GM23338 (cell line): ENCODE measurements around the gene LTV1. TPM values are rescaled to one million over a fixed set of nuclear protein-coding genes. Genes with fewer than 3 reads are reported as not detected.

Experiments used
- ATAC-seq: fragments of 200-7000 bp; cut with Tn5 transposase; 3 replicates; pipeline ENCODE4 v1.9.1; 2020
- DNase-seq: peaks from one replicate; pipeline ENCODE4 v3.0.0-alpha.2; 2015; ENCODE audit warnings: low spot score
- H2AFZ ChIP-seq: fragments of 200-600 bp; sonication (generic); 2 replicates; pipeline ENCODE4 v1.8.0; 2016; ENCODE audit warnings: antibody characterized with exemption, mild to moderate bottlenecking, moderate library complexity
- H3F3A ChIP-seq: fragments of 200-600 bp; sonication (generic); replicated peaks from 2 replicates; pipeline ENCODE4 v1.8.0; 2017; ENCODE audit warnings: antibody characterized with exemption, mixed run types, low read depth
- H3K27ac ChIP-seq: fragments of 200-600 bp; sonication (generic); 2 replicates; pipeline ENCODE4 v1.6.1; 2016; ENCODE audit warnings: low read depth
- H3K27me3 ChIP-seq: fragments of 200-600 bp; sonication (generic); 2 replicates; pipeline ENCODE4 v1.8.0; 2016; ENCODE audit warnings: mild to moderate bottlenecking, mixed run types, moderate library complexity; ENCODE audit not compliant: insufficient read depth
- H3K36me3 ChIP-seq: fragments of 200-600 bp; sonication (generic); 2 replicates; pipeline ENCODE4 v1.8.0; 2016; ENCODE audit warnings: mild to moderate bottlenecking; ENCODE audit not compliant: insufficient read depth
- H3K4me1 ChIP-seq: fragments of 200-600 bp; sonication (generic); 2 replicates; pipeline ENCODE4 v1.8.0; 2016; ENCODE audit warnings: mild to moderate bottlenecking, moderate library complexity; ENCODE audit not compliant: insufficient read depth
- H3K4me2 ChIP-seq: fragments of 200-600 bp; sonication (generic); 2 replicates; pipeline ENCODE4 v1.7.1; 2017; ENCODE audit warnings: mixed run types
- H3K4me3 ChIP-seq: fragments of 200-600 bp; sonication (generic); 2 replicates; pipeline ENCODE4 v1.6.1; 2016; ENCODE audit warnings: mixed run types
- H3K79me2 ChIP-seq: fragments of 200-600 bp; sonication (generic); replicated peaks from 2 replicates; pipeline ENCODE4 v1.8.0; 2017; ENCODE audit warnings: mild to moderate bottlenecking; ENCODE audit not compliant: insufficient read depth
- H3K9me2 ChIP-seq: fragments of 200-600 bp; sonication (generic); 2 replicates; pipeline ENCODE4 v1.8.0; 2017; ENCODE audit not compliant: insufficient read depth
- H4K20me1 ChIP-seq: fragments of 200-600 bp; sonication (generic); replicated peaks from 2 replicates; pipeline ENCODE4 v1.8.0; 2017; ENCODE audit warnings: mild to moderate bottlenecking; ENCODE audit not compliant: insufficient read depth
- H3K27ac Mint-ChIP-seq: 2 replicates; pipeline ENCODE4 v1.8.0; 2020; ENCODE audit warnings: inconsistent platforms, mild to moderate bottlenecking, moderate library complexity, mixed read lengths
- H3K27me3 Mint-ChIP-seq: 3 replicates; pipeline ENCODE4 v1.8.0; 2022; ENCODE audit warnings: low read depth, mild to moderate bottlenecking, moderate library complexity, mixed read lengths, inconsistent platforms; ENCODE audit not compliant: insufficient read depth, poor library complexity
- H3K36me3 Mint-ChIP-seq: 3 replicates; pipeline ENCODE4 v1.8.0; 2021; ENCODE audit warnings: low read depth, mild to moderate bottlenecking, inconsistent platforms, moderate library complexity, mixed read lengths
- H3K4me1 Mint-ChIP-seq: 3 replicates; pipeline ENCODE4 v1.8.0; 2020; ENCODE audit warnings: mild to moderate bottlenecking, inconsistent platforms, mixed read lengths
- H3K4me3 Mint-ChIP-seq: 3 replicates; pipeline ENCODE4 v1.8.0; 2021; ENCODE audit warnings: moderate library complexity, mild to moderate bottlenecking, inconsistent platforms, mixed read lengths
- H3K9me3 Mint-ChIP-seq: 3 replicates; pipeline ENCODE4 v1.8.0; 2020; ENCODE audit warnings: moderate library complexity, mild to moderate bottlenecking, inconsistent platforms, mixed read lengths
- CREB1 ChIP-seq: fragments of 250-450 bp; sonication (Bioruptor Pico); IDR thresholded peaks from 2 replicates; pipeline ENCODE4 v1.5.0; 2020; ENCODE audit warnings: low read depth, mild to moderate bottlenecking, moderate library complexity
- EZH2 ChIP-seq: fragments of 200-600 bp; sonication (generic); IDR thresholded peaks from one replicate; pipeline ENCODE4 v1.8.0; 2017; ENCODE audit warnings: antibody characterized with exemption, mild to moderate bottlenecking, low read depth; ENCODE audit not compliant: unreplicated experiment
- EZH2phosphoT487 ChIP-seq: fragments of 200-600 bp; sonication (generic); IDR thresholded peaks from one replicate; pipeline ENCODE4 v1.8.1; 2018; ENCODE audit warnings: antibody characterized with exemption; ENCODE audit not compliant: unreplicated experiment
- JUNB ChIP-seq: IDR thresholded peaks from one replicate; pipeline ENCODE4 v1.6.1; 2016; ENCODE audit warnings: antibody characterized with exemption; ENCODE audit not compliant: unreplicated experiment
- NANOG ChIP-seq: IDR thresholded peaks from 2 replicates; pipeline ENCODE4 v1.6.1; 2016; ENCODE audit warnings: antibody characterized with exemption, borderline replicate concordance
- STAT1 ChIP-seq: IDR thresholded peaks from one replicate; pipeline ENCODE4 v1.6.1; 2016; ENCODE audit warnings: antibody characterized with exemption; ENCODE audit not compliant: unreplicated experiment
- polyA plus RNA-seq: library from polyadenylated mRNA; unstranded; fragments of >200 nt; fragmentation: Nextera tagmentation; extraction: Ambion mirVana; gene quantifications from 2 replicates; pipeline ENCODE4 v1.2.1, GENCODE V29; 2016
- total RNA-seq: library from RNA; depleted of rRNA; stranded (reverse); fragments of >200 nt; shearing (Covaris generic); gene quantifications from 2 replicates; pipeline ENCODE4 v1.2.3, GENCODE V29; 2014
- TF ChIP-seq, protein P1 (sequence below), 2 experiments: fragments of 200-600 bp in 1 of 2; sonication (generic) in 1 of 2; conservative IDR thresholded peaks; 2 replicates each; pipeline versions ENCODE4 v1.5.1 to v1.6.1; 2016 to 2017; ENCODE audit warnings: antibody characterized with exemption in 2 of 2, low read depth in 2 of 2, mild to moderate bottlenecking in 2 of 2, moderate library complexity in 1 of 2
- TF ChIP-seq, protein P2 (sequence below): fragments of 250-450 bp; sonication (Bioruptor Pico); IDR thresholded peaks from 2 replicates; pipeline ENCODE4 v1.5.0; 2020; ENCODE audit warnings: mild to moderate bottlenecking, moderate library complexity

The LTV1 gene
- total and polyA plus RNA-seq, 2 experiments from 2014 or later, result 36.5 to 72.4 TPM

DNA sequence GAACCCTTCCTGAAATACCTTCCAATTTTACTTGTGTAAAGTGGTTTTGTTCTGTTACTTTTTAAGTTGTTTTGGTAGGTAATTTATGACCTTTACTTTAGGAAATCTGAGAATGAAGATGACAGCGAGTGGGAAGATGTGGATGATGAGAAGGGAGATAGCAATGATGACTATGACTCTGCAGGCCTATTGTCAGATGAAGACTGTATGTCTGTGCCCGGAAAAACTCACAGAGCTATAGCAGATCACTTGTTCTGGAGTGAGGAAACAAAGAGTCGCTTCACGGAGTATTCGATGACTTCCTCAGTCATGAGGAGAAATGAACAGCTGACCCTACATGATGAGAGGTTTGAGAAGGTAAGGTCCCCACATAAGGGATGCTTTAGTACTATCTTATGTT is 14.5 kb downstream of the LTV1 start:
- ATAC-seq (no peak), DNase-seq (no peak)
- H3K36me3 ChIP-seq, result peaks cover 71% of the 10 kb centered on the region
- no peak overlapping the region for H3K4me3 ChIP-seq
- no peak overlapping the region for H3K4me3 Mint-ChIP-seq
- no peaks in the 10 kb centered on the region for H3K9me2 ChIP-seq
- H3K9me3 Mint-ChIP-seq, result no peaks in the 10 kb centered on the region; the same call in 1 of the 3 replicates
- peaks cover 96% of the 10 kb centered on the region for H3K36me3 Mint-ChIP-seq
- no peak overlapping the region for H3K27ac Mint-ChIP-seq
- peaks cover 8% of the 10 kb centered on the region; the same call in 2 of the 3 replicates for H3K4me1 Mint-ChIP-seq
- H3F3A ChIP-seq, result no peaks in the 10 kb centered on the region; the same call in 1 of the 2 replicates
- no peaks in the 10 kb centered on the region for H3K27me3 Mint-ChIP-seq
- peaks cover 36% of the 10 kb centered on the region for H3K79me2 ChIP-seq
- H2AFZ ChIP-seq, result no peak overlapping the region
- H3K4me2 ChIP-seq, result no peak overlapping the region
- H4K20me1 ChIP-seq, result peaks cover 28% of the 10 kb centered on the region
- no peaks in the 10 kb centered on the region for H3K27me3 ChIP-seq
- H3K4me1 ChIP-seq, result peaks cover 8% of the 10 kb centered on the region
- H3K27ac ChIP-seq, result no peak overlapping the region
- no peak for TF ChIP-seq JUNB
- no peak for TF ChIP-seq STAT1

DNA sequence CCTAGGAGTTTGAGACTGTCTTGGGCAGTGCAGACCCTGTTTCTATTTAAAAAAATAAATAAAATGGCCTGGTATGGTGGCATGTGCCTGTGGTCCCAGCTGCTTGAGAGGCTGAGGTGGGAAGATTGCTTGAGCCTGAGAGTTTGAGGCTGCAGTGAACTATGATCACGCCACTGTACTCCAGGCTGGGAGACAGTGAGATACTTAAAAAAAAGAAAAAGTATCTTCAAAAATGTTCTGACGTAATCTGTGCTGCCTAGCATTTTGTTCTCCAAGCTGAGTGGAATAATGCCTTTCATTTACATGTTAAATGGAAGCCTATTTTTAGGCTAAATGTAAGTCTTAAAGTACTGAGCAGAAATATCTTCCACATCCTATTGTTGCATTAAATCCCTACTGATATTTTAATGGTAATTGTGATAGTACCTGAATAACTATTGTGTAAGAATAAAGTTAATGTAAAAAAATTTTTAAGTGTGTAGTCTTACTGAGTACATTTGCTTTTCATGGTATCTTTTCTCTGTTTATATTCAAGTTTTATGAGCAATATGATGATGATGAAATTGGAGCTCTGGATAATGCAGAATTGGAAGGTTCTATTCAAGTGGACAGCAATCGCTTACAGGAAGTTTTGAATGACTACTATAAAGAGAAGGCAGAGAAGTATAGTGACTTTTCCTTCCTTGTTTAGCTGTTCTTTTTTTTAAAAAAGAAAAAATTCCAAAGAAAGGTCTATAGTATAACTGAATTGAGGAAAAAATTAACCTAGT is 16.9 kb downstream of the LTV1 start:
- peaks cover 87% of the 10 kb centered on the region for H3K36me3 Mint-ChIP-seq
- no peak overlapping the region for H3K4me3 Mint-ChIP-seq
- no peaks in the 10 kb centered on the region; the same call in 2 of the 3 replicates for H3K9me3 Mint-ChIP-seq
- peaks cover 8% of the 10 kb centered on the region; the same call in 2 of the 3 replicates for H3K4me1 Mint-ChIP-seq
- no peak overlapping the region for H3K4me3 ChIP-seq
- H3K9me2 ChIP-seq, result no peaks in the 10 kb centered on the region
- peaks cover 15% of the 10 kb centered on the region for H4K20me1 ChIP-seq
- no peaks in the 10 kb centered on the region for H3K27me3 ChIP-seq
- no peak for ATAC-seq
- TF ChIP-seq EZH2, result no peak
- TF ChIP-seq STAT1, result no peak
- TF ChIP-seq, protein P1, sequence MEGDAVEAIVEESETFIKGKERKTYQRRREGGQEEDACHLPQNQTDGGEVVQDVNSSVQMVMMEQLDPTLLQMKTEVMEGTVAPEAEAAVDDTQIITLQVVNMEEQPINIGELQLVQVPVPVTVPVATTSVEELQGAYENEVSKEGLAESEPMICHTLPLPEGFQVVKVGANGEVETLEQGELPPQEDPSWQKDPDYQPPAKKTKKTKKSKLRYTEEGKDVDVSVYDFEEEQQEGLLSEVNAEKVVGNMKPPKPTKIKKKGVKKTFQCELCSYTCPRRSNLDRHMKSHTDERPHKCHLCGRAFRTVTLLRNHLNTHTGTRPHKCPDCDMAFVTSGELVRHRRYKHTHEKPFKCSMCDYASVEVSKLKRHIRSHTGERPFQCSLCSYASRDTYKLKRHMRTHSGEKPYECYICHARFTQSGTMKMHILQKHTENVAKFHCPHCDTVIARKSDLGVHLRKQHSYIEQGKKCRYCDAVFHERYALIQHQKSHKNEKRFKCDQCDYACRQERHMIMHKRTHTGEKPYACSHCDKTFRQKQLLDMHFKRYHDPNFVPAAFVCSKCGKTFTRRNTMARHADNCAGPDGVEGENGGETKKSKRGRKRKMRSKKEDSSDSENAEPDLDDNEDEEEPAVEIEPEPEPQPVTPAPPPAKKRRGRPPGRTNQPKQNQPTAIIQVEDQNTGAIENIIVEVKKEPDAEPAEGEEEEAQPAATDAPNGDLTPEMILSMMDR (conservative IDR thresholded peaks at IDR 0.05; ENCODE audit: low read depth in 2 of 2), result no peak
- TF ChIP-seq CREB1 (CRISPR knock-in tag), result no peak
- no peak for TF ChIP-seq EZH2phosphoT487
- TF ChIP-seq, protein P2, sequence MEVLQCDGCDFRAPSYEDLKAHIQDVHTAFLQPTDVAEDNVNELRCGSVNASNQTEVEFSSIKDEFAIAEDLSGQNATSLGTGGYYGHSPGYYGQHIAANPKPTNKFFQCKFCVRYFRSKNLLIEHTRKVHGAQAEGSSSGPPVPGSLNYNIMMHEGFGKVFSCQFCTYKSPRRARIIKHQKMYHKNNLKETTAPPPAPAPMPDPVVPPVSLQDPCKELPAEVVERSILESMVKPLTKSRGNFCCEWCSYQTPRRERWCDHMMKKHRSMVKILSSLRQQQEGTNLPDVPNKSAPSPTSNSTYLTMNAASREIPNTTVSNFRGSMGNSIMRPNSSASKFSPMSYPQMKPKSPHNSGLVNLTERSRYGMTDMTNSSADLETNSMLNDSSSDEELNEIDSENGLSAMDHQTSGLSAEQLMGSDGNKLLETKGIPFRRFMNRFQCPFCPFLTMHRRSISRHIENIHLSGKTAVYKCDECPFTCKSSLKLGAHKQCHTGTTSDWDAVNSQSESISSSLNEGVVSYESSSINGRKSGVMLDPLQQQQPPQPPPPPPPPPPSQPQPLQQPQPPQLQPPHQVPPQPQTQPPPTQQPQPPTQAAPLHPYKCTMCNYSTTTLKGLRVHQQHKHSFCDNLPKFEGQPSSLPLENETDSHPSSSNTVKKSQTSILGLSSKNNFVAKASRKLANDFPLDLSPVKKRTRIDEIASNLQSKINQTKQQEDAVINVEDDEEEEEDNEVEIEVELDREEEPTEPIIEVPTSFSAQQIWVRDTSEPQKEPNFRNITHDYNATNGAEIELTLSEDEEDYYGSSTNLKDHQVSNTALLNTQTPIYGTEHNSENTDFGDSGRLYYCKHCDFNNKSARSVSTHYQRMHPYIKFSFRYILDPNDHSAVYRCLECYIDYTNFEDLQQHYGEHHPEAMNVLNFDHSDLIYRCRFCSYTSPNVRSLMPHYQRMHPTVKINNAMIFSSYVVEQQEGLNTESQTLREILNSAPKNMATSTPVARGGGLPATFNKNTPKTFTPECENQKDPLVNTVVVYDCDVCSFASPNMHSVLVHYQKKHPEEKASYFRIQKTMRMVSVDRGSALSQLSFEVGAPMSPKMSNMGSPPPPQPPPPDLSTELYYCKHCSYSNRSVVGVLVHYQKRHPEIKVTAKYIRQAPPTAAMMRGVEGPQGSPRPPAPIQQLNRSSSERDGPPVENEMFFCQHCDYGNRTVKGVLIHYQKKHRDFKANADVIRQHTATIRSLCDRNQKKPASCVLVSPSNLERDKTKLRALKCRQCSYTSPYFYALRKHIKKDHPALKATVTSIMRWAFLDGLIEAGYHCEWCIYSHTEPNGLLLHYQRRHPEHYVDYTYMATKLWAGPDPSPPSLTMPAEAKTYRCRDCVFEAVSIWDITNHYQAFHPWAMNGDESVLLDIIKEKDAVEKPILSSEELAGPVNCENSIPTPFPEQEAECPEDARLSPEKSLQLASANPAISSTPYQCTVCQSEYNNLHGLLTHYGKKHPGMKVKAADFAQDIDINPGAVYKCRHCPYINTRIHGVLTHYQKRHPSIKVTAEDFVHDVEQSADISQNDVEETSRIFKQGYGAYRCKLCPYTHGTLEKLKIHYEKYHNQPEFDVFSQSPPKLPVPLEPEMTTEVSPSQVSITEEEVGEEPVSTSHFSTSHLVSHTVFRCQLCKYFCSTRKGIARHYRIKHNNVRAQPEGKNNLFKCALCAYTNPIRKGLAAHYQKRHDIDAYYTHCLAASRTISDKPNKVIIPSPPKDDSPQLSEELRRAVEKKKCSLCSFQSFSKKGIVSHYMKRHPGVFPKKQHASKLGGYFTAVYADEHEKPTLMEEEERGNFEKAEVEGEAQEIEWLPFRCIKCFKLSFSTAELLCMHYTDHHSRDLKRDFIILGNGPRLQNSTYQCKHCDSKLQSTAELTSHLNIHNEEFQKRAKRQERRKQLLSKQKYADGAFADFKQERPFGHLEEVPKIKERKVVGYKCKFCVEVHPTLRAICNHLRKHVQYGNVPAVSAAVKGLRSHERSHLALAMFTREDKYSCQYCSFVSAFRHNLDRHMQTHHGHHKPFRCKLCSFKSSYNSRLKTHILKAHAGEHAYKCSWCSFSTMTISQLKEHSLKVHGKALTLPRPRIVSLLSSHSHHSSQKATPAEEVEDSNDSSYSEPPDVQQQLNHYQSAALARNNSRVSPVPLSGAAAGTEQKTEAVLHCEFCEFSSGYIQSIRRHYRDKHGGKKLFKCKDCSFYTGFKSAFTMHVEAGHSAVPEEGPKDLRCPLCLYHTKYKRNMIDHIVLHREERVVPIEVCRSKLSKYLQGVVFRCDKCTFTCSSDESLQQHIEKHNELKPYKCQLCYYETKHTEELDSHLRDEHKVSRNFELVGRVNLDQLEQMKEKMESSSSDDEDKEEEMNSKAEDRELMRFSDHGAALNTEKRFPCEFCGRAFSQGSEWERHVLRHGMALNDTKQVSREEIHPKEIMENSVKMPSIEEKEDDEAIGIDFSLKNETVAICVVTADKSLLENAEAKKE (CRISPR knock-in tag), result no peak
- TF ChIP-seq NANOG, result no peak
- H3K36me3 ChIP-seq, result peaks cover 71% of the 10 kb centered on the region
- H2AFZ ChIP-seq, result no peak overlapping the region
- H3K79me2 ChIP-seq, result peaks cover 11% of the 10 kb centered on the region
- H3K27ac ChIP-seq, result no peak overlapping the region
- no peaks in the 10 kb centered on the region for H3K27me3 Mint-ChIP-seq
- H3F3A ChIP-seq, result peaks cover 4% of the 10 kb centered on the region
- H3K27ac Mint-ChIP-seq, result no peak overlapping the region
- no peak for DNase-seq
- H3K4me2 ChIP-seq, result peak overlapping the region; percentile 5; the same call in 1 of the 2 replicates
- H3K4me1 ChIP-seq, result peaks cover 8% of the 10 kb centered on the region
